GM12878 (cell line): Measurements from ENCODE around the gene SPPL3. TPM values are rescaled to one million over a fixed set of nuclear protein-coding genes. Genes with fewer than 3 reads are reported as not detected.

Experiments used
- ATAC-seq: fragments of 200-7000 bp; cut with Tn5 transposase; 3 replicates; pipeline ENCODE4 v1.9.1; 2020; ENCODE audit warnings: mild to moderate bottlenecking, moderate library complexity
- BruUV-seq: library from RNA; stranded (reverse); fragments of 400-500 nt; replicated peaks from 2 replicates; lab custom pipeline; 2021; lab: Mats Ljungman, UMichigan
- CTCF ChIA-PET: fragments of 300-600 bp; sonication (Branson Sonifier 250); formaldehyde crosslinking; extraction: SDS; loops from one replicate; lab custom pipeline; 2021; ENCODE audit warnings: inconsistent platforms; lab: Yijun Ruan, JAX
- POLR2A ChIA-PET: fragments of 350-600 bp; formaldehyde crosslinking; extraction: SDS; loops from one replicate; lab custom pipeline; 2021; ENCODE audit warnings: inconsistent platforms; lab: Charles Lee
- RAD21 ChIA-PET: fragments of 300-600 bp; sonication (Branson Sonifier 250); formaldehyde crosslinking; loops from one replicate; lab custom pipeline; 2023; ENCODE audit warnings: antibody characterized with exemption; ENCODE audit not compliant: unreplicated experiment; lab: Charles Lee
- SMC1A ChIA-PET: fragments of 300-600 bp; sonication (Branson Sonifier 250); formaldehyde crosslinking; loops from one replicate; lab custom pipeline; 2023; ENCODE audit not compliant: unreplicated experiment, uncharacterized antibody; lab: Charles Lee
- DNase-seq: peaks from one replicate; pipeline ENCODE4 v3.0.0-alpha.2; 2011; ENCODE audit warnings: low read depth, low spot score
- FAIRE-seq: peaks from 3 replicates; lab custom pipeline; 2011; peaks lifted over from hg19 to GRCh38; lab: Jason Lieb, UNC
- H2AFZ ChIP-seq: 2 replicates; pipeline ENCODE4 v1.6.0; 2011; ENCODE audit warnings: low read depth, low read length, control low read depth; ENCODE audit not compliant: control insufficient read depth
- H3K27ac ChIP-seq: 2 replicates; pipeline ENCODE4 v1.5.1; 2011; ENCODE audit warnings: control low read depth; ENCODE audit not compliant: control insufficient read depth, insufficient read depth
- H3K27me3 ChIP-seq, 2 experiments: replicated peaks in 1 of 2; 2 replicates each; pipeline versions ENCODE4 v1.6.0 to v1.6.1; 2011; ENCODE audit warnings: low read length in 1 of 2; ENCODE audit not compliant: control insufficient read depth in 2 of 2, insufficient read depth in 2 of 2
- H3K36me3 ChIP-seq, 2 experiments: 2 replicates each; pipeline ENCODE4 v1.5.1; 2011; ENCODE audit warnings: low read length in 1 of 2; ENCODE audit not compliant: control insufficient read depth in 2 of 2, insufficient read depth in 2 of 2
- H3K4me1 ChIP-seq: 2 replicates; pipeline ENCODE4 v1.6.1; 2011; ENCODE audit warnings: mild to moderate bottlenecking, low read length, moderate library complexity, mixed read lengths; ENCODE audit not compliant: control insufficient read depth, insufficient read depth
- H3K4me2 ChIP-seq: 2 replicates; pipeline ENCODE4 v1.6.0; 2011; ENCODE audit warnings: control low read depth; ENCODE audit not compliant: control insufficient read depth, insufficient read depth
- H3K4me3 ChIP-seq: fragments of 200-600 bp; sonication (generic); 2 replicates; pipeline ENCODE4 v1.5.1; 2016
- H3K79me2 ChIP-seq: 2 replicates; pipeline ENCODE4 v1.6.0; 2011; ENCODE audit warnings: low read length; ENCODE audit not compliant: control insufficient read depth, insufficient read depth
- H3K9ac ChIP-seq: 2 replicates; pipeline ENCODE4 v1.8.0; 2011; ENCODE audit warnings: low read length, control low read depth, mixed read lengths; ENCODE audit not compliant: control insufficient read depth, insufficient read depth
- H3K9me3 ChIP-seq: replicated peaks from 3 replicates; pipeline ENCODE4 v1.5.1; 2011; ENCODE audit warnings: mild to moderate bottlenecking, low read length; ENCODE audit not compliant: control insufficient read depth, insufficient read depth
- H4K20me1 ChIP-seq: 2 replicates; pipeline ENCODE4 v1.6.0; 2011; ENCODE audit not compliant: control insufficient read depth, insufficient read depth
- BCL11A ChIP-seq: IDR thresholded peaks from 2 replicates; pipeline ENCODE4 v1.6.1; 2011; ENCODE audit warnings: low read depth, low read length
- BHLHE40 ChIP-seq, 2 experiments: fragments of 450-650 bp in 1 of 2; IDR thresholded peaks; 2 replicates each; pipeline ENCODE4 v1.6.1; 2011 to 2017; ENCODE audit warnings: low read depth in 2 of 2, borderline replicate concordance in 1 of 2, improper control_type of control experiment in 1 of 2, low read length in 1 of 2, mild to moderate bottlenecking in 1 of 2
- CBX3 ChIP-seq: fragments of 200-600 bp; sonication (generic); IDR thresholded peaks from 2 replicates; pipeline ENCODE4 v1.6.1; 2016; ENCODE audit warnings: low read depth, borderline replicate concordance
- FOXM1 ChIP-seq: IDR thresholded peaks from 2 replicates; pipeline ENCODE4 v1.6.1; 2012; ENCODE audit warnings: low read depth, mild to moderate bottlenecking, inconsistent platforms, low read length, moderate library complexity
- GATAD2B ChIP-seq: fragments of 450-650 bp; conservative IDR thresholded peaks from 2 replicates; pipeline ENCODE4 v1.6.1; 2017; ENCODE audit warnings: low read depth, mild to moderate bottlenecking, moderate library complexity
- LARP7 ChIP-seq: fragments of 450-650 bp; IDR thresholded peaks from 2 replicates; pipeline ENCODE4 v1.6.1; 2017; ENCODE audit warnings: mild to moderate bottlenecking
- MYB ChIP-seq: fragments of 150-350 bp; IDR thresholded peaks from 2 replicates; pipeline ENCODE4 v1.6.1; 2014; ENCODE audit warnings: mild to moderate bottlenecking, low read depth, low read length, borderline replicate concordance
- NFXL1 ChIP-seq: fragments of 450-650 bp; IDR thresholded peaks from 2 replicates; pipeline ENCODE4 v1.6.1; 2017; ENCODE audit warnings: antibody characterized with exemption, mild to moderate bottlenecking, borderline replicate concordance
- RAD51 ChIP-seq: fragments of 450-650 bp; IDR thresholded peaks from 2 replicates; pipeline ENCODE4 v1.6.1; 2016; ENCODE audit warnings: moderate library complexity, mild to moderate bottlenecking, inconsistent platforms
- RUNX3 ChIP-seq: IDR thresholded peaks from 2 replicates; pipeline ENCODE4 v1.6.1; 2012; ENCODE audit warnings: low read length, inconsistent platforms
- SIN3A ChIP-seq: IDR thresholded peaks from 2 replicates; pipeline ENCODE4 v1.6.1; 2012; ENCODE audit warnings: low read depth, low read length, improper control_type of control experiment
- WGBS: methylation state at CpG from one replicate; pipeline ENCODE4 v1.1.6; 2016; ENCODE audit warnings: low lambda C conversion rate; ENCODE audit not compliant: insufficient replicate concordance, insufficient coverage; ENCODE audit errors: missing lambda C conversion rate; 5-methylcytosine and 5-hydroxymethylcytosine counted together
- in situ Hi-C: fragments of 300-500 bp; cut with MboI; formaldehyde crosslinking; loops from 9 replicates; pipeline ENCODE4 v1.14.3; 2018; ENCODE audit warnings: mixed read lengths
- intact Hi-C: fragments of 100-400 bp; cut with micrococcal nuclease; formaldehyde crosslinking; loops from one replicate; pipeline ENCODE4 v1.14.2; 2022; ENCODE audit not compliant: unreplicated experiment
- polyA plus RNA-seq, 11 experiments: library from polyadenylated mRNA; depleted of rRNA in 4 of 11; unstranded in 6 of 11; stranded (reverse) in 5 of 11; fragments of >200 nt; fragmentation: Nextera tagmentation in 4 of 11; fragmentation: Illumina TruSeq in 1 of 11; extraction: Ambion mirVana in 4 of 11; extraction: Trizol in 1 of 11; gene quantifications; 1 replicate in 1 of 11; 2 replicates in 10 of 11; pipeline versions ENCODE4 v1.2.1 to v1.2.3, GENCODE V29; 2011 to 2016; ENCODE audit warnings: inconsistent platforms in 2 of 11, missing spikeins in 2 of 11, low read depth in 1 of 11
- total RNA-seq, 4 experiments: library from RNA; depleted of rRNA in 3 of 4; stranded (reverse); fragments of >200 nt in 3 of 4; fragmentation: Illumina TruSeq in 1 of 4; extraction: Trizol in 1 of 4; gene quantifications; 2 replicates each; pipeline versions ENCODE4 v1.2.1 to v1.2.3, GENCODE V29; 2013 to 2021
- TF ChIP-seq, protein P1 (sequence below): fragments of 450-650 bp; IDR thresholded peaks from 2 replicates; pipeline ENCODE4 v1.6.1; 2017; ENCODE audit warnings: mild to moderate bottlenecking
- TF ChIP-seq, protein P2 (sequence below): fragments of 450-650 bp; IDR thresholded peaks from 2 replicates; pipeline ENCODE4 v1.6.1; 2017; ENCODE audit warnings: low read depth, mild to moderate bottlenecking, moderate library complexity

Gene SPPL3
- total and polyA plus RNA-seq, 10 of the 15 experiments (the other 5 are each of a cell fraction or from before 2014, with no cell fraction given), result 4.3 to 45.5 (median 11.7) TPM

DNA sequence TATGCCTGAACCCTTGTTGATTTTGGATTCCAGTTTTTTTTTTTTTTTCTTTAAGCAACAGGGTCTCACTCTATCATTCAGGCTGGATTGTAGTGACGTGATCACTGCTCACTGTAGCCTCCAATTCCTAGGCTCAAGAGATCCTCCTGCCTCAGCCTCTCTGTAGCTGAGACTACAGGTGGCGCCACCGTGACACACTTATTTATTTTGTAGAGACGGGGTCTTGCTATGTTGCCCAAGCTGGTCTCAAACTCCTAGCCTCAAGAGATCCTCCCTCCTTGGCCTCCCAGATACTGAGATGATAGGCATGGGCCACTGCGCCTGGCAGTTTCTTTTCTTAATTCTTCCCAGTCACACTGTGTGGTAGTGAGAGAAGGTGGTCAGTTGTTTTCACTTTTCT, 153.4 kb downstream of the SPPL3 start:
- in situ Hi-C loops (no loop called here), intact Hi-C loops (no loop called here)
- Histone ChIP-seq H3K4me2 (no peak overlapping the region), H3K9me3 (peaks cover 5% of the 10 kb centered on the region), H3K9ac (no peak overlapping the region), H3K4me3 (no peak overlapping the region), H3K36me3 (no peaks in the 10 kb centered on the region), H3K4me1 (no peaks in the 10 kb centered on the region), H3K27me3 (no peaks in the 10 kb centered on the region), H4K20me1 (no peaks in the 10 kb centered on the region), H2AFZ (no peak overlapping the region), H3K79me2 (no peaks in the 10 kb centered on the region), H3K27ac (no peak overlapping the region)
- 78% methylated on average over 5 of the region's 5 CpGs for WGBS
- ChIA-PET RAD21 (interaction anchor here (2.0 kb wide), 1 partner anchor 221 kb away, joined by 10 read pairs; no protein-coding TSS in a partner anchor), SMC1A (interaction anchor here (1.5 kb wide), 1 partner anchor 189 kb away, joined by 4 read pairs; no protein-coding TSS in a partner anchor), POLR2A (no interaction called here), CTCF (interaction anchor here (0.6 to 1.7 kb wide), 6 partner anchors 34 to 221 kb away, joined by 3 to 15 read pairs (median 4); no protein-coding TSS in a partner anchor)
- BruUV-seq, result no TSS peak
- FAIRE-seq, result no peak
- DNase-seq, result no peak
- no peak for ATAC-seq
- TF ChIP-seq BHLHE40 (IDR thresholded peaks at IDR 0.05; ENCODE audit: borderline replicate concordance in 1 of 2, low read depth in 2 of 2, low read length in 1 of 2) (no peak), FOXM1 (no peak), RUNX3 (no peak), MYB (no peak), GATAD2B (no peak), NFXL1 (no peak), CBX3 (no peak), RAD51 (no peak), BCL11A (no peak), SIN3A (no peak), LARP7 (no peak)
- TF ChIP-seq, protein P1, sequence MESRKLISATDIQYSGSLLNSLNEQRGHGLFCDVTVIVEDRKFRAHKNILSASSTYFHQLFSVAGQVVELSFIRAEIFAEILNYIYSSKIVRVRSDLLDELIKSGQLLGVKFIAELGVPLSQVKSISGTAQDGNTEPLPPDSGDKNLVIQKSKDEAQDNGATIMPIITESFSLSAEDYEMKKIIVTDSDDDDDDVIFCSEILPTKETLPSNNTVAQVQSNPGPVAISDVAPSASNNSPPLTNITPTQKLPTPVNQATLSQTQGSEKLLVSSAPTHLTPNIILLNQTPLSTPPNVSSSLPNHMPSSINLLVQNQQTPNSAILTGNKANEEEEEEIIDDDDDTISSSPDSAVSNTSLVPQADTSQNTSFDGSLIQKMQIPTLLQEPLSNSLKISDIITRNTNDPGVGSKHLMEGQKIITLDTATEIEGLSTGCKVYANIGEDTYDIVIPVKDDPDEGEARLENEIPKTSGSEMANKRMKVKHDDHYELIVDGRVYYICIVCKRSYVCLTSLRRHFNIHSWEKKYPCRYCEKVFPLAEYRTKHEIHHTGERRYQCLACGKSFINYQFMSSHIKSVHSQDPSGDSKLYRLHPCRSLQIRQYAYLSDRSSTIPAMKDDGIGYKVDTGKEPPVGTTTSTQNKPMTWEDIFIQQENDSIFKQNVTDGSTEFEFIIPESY, result no peak
- TF ChIP-seq, protein P2, sequence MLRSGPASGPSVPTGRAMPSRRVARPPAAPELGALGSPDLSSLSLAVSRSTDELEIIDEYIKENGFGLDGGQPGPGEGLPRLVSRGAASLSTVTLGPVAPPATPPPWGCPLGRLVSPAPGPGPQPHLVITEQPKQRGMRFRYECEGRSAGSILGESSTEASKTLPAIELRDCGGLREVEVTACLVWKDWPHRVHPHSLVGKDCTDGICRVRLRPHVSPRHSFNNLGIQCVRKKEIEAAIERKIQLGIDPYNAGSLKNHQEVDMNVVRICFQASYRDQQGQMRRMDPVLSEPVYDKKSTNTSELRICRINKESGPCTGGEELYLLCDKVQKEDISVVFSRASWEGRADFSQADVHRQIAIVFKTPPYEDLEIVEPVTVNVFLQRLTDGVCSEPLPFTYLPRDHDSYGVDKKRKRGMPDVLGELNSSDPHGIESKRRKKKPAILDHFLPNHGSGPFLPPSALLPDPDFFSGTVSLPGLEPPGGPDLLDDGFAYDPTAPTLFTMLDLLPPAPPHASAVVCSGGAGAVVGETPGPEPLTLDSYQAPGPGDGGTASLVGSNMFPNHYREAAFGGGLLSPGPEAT, result no peak
